DMS 273 (cell line): ENCODE results near the gene FGD4.
"Not testable (repeated sequence)": the region's sequence is repeated elsewhere in the genome, so short reads cannot be mapped to it uniquely, and the experiment has no call there.

Source experiments
- DNase-seq: peaks from one replicate; lab custom pipeline; 2025; ENCODE audit not compliant: unreplicated experiment; lab: John Stamatoyannopoulos, UW

FGD4 gene

GRCh38 chr12:32489070-32489469 is 89.7 kb downstream of the FGD4 start:
- peak; percentile 72 for DNase-seq

DNA sequence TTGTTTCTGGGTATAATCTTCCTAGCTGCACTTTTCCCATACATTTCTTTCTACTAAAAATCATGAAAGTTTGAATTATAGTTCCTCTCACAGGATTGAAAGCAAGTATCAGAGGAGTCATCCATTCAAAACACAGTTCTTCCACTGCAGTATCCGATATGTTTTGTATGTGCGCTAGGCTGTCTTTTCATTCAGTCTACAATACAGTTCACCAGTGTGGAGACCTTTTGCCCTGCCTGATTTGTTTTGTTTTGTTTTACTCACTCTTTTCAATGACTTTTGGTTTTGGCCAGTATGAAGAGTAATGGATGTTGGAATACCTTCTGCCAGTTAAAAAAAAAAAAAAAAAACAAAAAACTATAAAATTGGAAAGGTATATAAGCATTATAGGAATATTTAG is 91.4 kb downstream of the FGD4 start:
- DNase-seq, result no peak

DNA sequence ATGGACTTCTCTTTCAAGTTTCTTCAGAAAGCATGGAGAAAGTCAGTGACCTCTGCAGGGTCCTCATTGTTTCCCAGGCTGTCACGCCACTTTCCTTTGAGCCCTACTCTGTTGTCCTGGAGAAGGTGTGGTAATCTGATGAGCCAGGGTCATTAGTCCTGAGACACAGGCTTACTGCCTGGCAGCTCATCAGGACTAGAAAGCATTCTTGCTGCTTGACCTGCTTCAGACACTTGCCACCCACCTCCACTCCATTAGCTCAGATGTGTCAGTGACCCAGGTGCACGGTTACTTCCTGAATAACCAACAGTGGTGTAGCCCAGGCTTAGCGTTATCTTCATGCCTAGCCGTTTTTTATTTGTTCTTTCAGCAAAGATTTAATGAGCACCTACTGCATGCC is 93.9 kb downstream of the FGD4 start:
- DNase-seq, result no peak

GRCh38 chr12:32494656-32495055 is 95.3 kb downstream of the FGD4 start:
- peak; percentile 64 for DNase-seq

- no peak for DNase-seq
Measured at GRCh38 chr12:32496946-32497345, 97.6 kb downstream of the FGD4 start.

DNA sequence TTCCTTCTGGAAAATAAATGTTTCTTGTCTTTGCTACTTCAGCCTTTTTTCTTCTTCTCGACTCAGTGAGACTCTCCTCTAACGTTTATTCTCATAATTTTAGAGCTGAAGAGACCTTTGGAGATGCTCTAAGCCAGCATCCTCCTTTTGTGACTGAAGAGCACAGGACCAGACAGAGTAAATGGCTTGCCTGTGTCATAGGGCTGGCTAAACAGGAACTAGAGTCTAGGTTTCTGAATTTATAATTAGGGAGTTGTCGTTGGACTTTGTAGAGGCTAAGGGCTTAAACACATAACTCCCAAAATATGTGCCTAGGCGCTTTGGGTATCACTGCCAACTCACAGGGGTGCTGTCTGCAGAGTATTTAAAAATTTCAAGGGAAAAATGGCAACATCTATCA is 98.5 kb downstream of the FGD4 start:
- DNase-seq, result no peak

- no peak for DNase-seq
Measured at GRCh38 chr12:32499048-32499447, 99.7 kb downstream of the FGD4 start.

DNA sequence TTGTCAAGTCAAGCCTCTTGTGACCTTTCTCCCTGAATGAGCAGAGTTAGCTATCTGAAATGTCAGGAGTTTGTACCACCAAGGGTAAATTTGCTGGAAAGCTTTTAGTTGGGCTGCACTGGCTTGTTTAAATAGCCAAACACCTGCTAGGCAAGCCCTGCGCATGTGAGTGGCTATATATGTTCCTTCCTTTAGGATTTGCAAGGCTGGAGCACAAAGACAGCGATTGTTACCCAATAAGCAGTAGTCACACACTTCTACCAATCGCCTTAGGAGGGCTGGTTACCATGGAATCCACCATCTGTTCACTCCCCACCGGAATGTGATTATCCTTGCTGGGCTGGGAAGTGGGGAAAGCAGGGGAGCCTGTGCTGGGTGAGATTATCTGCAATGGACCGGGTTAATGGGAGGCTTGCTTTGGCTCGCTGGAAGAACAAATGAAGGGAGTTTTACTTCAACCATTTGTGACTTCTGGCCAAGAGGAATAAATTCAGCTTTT is 102.5 kb downstream of the FGD4 start:
- DNase-seq, result peak; percentile 96

DNA sequence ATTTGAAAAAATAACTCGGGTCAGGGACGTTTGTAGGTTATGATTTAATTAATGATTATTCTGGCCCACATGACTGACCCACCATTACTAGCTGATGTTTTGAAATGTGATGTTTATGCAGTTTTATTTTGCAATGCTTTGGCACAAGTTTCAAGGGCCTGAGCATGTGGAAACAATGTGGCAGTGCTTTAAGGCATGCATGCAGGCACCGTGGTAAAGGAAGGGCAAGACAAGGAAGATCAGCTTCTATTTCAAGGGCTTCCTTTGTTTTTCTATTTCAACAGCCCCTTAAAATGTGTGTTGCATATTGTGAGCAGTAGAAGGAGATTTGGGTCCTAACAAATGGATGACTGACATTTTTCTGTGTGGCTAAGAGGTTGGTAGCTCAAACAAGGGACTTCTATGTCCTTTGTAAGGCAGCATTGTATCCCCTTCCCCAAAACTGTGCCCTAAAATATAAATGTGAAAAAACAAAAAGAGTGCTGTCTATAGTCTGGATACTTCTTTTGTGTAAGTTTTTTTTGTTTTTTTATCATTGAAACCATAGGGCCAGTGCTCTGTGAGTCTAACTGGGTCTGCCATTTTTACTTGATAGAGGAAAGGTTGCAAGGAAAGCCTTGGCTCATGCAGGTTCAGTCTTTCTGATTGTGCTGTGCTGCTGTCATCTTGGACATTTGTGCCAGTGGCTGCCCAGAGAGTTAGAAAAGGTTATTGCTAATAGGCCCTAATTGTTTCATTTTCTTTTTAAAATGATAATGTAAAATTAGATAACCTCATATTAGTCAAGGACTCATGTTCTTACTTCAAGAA is 103.5 kb downstream of the FGD4 start:
- DNase-seq, result peak; percentile 42

GRCh38 chr12:32503730-32504129 is 104.4 kb downstream of the FGD4 start:
- DNase-seq, result peak; percentile 8

DNA sequence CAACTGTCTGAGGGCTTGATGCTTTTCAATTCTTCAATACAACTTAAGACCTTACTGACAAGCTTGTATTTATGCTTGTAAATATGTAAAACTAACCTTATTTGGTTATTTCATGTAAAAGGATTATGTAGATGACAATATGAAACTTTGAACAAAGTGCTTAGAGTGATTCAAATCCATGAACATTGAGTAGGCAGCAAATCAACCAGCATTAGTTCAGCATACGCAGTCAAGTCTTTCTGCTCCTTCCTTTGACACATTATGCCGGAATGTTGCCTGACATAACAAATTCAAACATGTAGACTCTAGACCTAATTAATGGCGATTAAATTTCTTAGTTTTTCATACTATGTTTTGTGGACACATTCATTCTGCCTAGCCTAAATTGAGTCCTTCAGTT is 105.2 kb downstream of the FGD4 start:
- DNase-seq, result no peak

DNA sequence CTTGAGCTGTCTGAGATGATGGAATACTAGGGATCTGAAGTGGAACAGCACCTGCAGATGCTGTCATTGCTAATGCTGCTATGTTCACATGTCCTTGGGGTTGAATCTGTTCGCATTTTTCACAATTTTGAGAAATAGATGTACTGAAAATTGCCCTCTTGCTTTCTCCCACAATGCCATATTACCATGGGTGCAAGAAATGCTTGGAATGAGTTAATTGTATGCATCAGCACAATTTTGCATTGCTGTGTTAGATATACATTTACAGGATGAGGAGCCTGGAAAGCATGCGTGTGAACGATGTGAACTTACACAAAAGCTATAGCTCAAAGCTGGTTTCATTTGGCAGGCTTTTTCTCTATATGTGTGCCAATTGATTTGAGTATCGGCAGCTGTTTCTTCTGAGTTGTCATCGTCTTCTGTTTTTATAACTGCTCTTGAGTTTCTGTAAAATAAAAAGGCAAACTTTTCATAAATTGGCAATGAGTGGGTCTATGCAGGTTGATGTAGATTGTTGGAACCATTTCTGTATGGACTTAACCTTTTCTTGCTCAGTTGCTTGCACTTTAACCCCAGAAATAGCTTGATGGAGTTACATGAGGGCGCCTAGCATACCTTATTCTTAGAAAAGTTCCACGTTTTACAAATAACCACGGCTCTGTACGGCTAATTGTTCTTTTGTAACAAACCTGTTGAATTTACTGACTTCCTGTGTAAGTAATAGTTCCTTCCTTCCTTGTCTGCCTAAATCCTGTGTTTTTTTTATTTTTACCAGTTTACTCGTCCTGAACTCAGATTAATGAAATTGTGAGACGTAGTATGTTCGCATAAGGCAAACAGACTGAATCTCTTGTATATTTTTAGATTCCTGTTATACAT is 105.9 kb downstream of the FGD4 start:
- DNase-seq, result no peak

- DNase-seq, result not testable (repeated sequence)
Measured at GRCh38 chr12:32507096-32507941, 108.0 kb downstream of the FGD4 start.

DNA sequence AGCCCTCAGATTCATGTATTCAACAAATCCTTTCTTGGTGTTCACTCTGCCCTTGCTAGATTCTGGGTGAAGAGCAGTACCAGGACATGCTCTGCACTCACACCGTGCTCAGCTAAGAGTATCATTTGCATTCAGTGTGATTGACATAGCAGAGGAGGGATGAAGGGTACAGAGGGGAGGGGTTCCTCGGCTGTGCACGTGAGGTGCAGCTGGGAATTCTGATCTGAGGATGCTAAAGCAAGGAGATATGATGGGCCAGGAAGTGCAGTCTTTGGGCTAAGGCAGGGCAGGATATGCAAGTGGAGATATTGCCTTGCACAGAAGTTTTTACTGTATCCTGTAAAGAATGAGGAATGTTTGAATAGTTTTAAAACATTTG is 108.6 kb downstream of the FGD4 start:
- DNase-seq, result no peak

DNA sequence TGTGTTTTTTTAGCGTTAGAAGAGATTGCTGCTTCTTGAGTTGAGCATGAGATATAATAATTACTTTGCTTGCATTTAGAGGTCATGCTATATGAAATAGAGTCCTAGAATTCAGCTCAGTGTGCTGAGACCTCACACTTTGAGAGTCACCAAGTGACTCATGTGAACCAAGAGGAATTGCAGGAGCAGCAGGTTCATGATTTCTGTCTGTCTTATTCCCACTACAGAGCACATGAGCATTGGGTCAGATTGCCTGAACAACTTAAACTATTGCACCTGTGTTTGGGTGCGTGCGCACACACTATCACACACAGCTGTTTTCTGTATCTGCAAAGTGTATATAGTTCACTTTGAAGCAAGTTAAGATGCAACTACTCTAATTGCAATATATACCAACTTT is 109.3 kb downstream of the FGD4 start:
- DNase-seq, result no peak

- DNase-seq, result no peak
Measured at GRCh38 chr12:32509328-32510091, 110.2 kb downstream of the FGD4 start.

- not testable (repeated sequence) for DNase-seq
Measured at GRCh38 chr12:32511976-32512375, 112.6 kb downstream of the FGD4 start.

- DNase-seq, result no peak
Measured at GRCh38 chr12:32512379-32512778, 113.0 kb downstream of the FGD4 start.

- no peak for DNase-seq
Measured at GRCh38 chr12:32512910-32513309, 113.6 kb downstream of the FGD4 start.

DNA sequence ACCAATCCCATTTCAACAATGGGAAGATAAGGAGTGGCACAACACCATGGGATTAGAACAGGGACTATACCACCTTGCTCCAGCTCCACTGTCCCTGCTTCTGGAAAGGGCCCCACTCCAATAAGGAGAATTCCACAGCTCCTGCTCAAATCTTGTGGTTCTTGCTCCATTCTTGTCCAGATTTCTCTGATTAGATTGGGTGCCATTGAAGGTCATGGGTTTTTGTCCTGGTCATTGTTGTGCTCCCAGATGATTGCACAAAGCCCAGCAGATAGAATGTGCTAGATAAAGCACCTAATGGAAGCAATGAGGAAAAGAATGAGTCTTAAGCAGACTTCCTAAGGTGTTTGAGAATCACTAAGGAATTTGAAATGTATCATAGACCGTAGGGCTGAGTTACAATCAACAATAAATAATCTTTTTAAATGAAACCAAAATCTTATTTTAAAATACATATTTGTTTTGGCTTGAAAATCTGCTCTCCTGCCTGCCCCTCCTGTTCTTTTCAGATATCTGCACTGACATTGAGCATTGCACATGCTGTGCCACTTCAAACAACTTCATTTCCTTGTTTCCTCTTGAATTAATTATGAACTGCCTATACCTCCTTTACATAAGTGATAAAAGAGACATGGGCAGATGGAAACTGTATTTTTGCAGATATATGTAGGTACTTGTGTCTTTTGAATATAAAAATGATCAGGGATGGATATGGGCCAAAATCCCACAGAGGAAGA is 115.9 kb downstream of the FGD4 start:
- DNase-seq, result no peak
